Measurements from ENCODE around the gene AK4.
"Not testable (repeated sequence)": the region's sequence is repeated elsewhere in the genome, so short reads cannot be mapped to it uniquely, and the experiment has no call there.

The AK4 gene

DNA sequence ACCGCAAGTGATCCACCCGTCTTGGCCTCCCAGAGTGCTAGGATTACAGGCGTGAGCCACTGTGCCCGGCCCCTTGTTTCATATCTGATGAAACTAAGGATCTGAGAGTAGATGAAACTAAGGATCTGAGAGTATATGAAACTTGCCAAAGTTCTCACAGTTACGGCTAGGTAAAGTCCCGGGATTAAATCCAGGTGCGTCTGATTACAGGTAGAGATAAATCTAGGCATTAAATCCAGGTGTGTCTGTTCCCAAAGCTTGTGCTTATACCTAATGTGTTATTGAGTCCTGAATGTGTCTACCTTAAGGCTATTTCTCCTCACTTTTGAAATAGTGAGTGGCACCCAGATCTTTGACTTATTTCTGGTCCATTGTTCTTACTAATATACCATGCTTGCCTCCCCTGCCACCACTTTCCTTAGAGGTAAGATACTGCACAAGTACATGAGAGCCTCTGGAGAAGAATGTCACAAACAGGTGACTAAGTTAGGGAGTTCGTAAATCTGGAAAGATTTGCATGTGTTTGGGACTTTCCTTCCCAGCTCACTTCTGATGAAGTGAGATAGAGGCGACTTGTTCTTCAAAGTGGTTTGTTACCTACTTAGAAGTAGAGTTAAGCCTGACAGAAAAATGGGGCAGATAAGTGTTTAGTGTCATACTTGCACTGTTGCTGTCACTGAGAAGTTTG lies 66.5 kb downstream of the AK4 start:
- no peak for DNase-seq

DNA sequence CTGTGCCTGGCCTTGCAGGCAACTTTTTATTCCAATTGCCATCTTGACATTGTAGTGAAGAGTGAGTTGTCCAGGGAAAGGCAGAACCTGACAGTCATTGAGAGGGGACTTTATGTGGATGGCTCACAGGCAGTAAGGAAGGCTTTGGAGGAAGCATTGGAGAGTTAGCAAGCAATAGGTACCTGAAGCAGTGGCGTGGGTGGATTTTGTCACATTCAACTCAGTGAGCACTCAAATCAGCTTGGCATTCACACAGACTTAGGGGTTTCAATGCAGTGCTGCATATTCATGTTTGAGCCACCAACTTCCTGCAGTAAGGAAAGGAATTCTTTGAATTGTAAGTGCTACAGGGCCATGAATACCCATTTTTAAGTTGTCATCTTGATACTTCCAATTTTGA lies 69.0 kb downstream of the AK4 start:
- DNase-seq = no peak

DNA sequence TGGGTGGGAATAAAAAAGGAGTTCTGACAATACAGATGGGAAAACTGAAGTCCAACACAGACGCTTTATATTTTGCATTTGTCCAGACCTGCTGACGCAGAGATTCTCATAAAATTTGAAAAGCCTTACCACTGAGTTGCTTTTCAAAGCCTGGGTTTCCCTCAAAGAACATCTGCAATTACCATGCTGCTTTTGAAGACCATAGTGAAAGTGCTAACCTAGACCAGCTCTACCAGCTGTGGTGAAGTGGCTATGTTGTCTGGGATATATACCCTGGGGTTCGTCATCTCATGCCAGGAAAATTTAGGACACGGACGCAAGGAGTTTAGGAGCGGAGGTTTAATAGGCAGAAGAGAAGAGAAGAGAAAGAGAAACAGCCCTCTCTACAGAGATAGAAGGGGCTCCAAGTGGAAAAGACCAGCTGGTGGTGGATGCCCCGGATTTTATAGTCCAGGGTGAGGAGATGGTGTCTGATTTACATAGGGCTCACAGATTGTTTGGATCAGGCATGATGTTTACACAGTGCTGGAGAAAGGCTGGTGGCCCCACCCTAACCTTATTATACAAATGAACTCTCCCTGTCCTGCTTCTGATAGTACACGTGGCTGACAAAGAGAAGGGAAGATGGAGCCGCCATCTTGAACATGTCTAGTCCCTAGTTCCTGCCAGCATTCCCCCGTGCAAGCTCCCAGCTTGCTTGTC lies 73.8 kb downstream of the AK4 start:
- DNase-seq = peak; percentile 3

DNA sequence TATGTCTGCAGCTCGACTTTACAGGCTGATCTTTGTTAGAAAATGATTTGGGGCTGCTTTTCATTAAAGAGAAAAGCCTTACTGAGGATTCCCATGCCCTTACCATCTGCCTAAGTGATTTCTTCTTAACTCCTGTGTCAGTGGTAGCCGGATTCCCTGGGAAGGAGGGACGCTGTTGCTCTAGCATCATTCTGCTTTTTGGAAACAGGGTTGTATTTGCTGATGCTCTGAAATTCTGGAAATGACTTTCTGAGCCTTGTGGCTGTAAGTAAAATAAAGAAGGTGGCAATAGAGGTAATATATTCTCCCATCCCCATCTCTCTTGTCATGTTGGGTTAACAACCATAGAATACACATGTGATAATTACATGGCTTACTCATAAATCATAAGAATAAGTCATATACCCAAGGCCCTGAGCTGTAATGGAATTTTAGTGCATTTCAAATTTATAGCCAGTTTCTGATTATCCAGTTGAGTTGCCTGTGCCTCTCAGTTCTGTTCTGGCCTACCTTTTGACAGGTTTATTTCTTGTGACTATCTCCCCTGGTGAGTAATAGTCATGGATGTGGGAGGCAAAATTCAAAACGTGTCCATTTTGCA lies 74.4 kb downstream of the AK4 start:
- no peak for DNase-seq

DNA sequence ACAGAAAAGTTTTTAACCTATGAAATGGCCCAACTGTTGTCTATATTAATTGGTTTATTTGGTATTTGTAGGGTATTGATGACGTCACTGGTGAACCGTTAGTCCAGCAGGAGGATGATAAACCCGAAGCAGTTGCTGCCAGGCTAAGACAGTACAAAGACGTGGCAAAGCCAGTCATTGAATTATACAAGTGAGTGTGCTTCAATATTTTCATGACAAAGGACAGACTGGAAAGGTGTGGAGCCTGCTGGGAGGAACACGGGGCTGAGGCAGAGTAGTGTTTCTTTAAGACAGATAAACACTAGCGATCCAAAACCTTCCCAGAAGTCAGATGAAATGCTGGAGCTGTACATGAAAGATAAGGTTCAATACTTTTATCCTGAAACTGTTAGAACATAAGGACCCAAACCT lies 76.7 kb downstream of the AK4 start:
- DNase-seq = no peak

DNA sequence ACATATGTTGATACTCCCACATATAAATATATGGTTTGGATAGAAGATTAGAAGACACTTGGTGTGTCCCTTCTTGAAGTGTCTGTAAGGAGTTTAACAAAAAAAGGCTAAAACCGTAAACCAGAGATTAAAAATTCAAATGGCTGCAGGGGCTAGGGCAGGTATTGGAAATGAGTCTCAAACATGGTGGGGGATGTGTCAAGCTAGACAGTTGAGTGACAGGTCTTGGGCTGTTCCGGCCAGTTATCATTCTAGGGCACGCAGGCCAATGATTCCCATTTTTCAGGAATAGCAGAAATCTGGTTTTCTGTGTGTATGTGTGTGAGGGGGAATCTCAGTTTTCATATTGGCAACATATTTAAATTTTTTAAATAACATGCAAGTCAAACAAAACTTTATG lies 77.2 kb downstream of the AK4 start:
- no peak for DNase-seq

DNA sequence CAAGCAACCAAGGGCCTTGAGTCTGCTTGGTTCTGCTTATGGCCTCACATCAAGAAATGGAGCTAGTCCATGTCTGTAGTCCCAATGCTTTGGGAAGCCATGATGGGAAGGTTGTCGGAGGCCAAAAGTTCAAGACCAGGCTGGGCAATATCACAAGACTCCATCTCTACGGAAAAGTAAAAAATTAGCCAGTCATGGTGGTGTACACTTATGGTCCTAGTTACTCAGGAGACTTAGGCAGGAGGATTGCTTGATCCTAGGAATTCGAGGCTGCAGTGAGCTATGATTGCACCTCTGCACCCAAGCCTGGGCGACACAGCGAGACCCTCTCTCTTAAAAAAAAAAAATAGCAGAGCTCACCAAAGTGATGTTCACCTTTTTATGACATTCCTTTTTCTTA lies 81.2 kb downstream of the AK4 start:
- DNase-seq = no peak

DNA sequence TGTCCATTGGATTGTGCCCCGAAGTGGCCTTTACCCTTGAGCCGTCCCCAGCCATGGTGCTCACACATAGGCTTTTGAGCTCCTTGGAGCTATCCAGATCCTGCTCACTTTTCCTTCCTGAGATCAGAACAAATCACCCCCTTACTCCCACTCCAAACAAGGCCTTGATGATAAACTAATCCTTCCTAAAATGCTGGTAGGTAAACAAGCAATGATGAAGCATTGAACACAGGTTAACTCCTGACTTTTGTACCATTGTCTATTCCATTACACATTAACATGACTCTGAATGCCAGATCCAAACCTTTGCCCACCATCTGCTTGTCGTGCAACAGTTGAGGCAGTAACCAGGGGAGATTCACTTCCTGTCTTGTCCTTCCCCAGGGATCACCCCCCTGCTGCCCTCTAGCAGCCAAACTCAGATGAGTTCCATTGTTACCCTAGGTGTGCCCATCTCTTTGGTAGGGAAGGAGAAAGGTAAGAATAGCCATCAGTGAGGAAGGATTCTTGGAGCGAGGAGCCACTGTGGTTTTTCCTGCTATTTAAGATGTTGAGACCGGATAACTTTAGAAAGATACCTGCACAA lies 81.8 kb downstream of the AK4 start:
- no peak for DNase-seq

DNA sequence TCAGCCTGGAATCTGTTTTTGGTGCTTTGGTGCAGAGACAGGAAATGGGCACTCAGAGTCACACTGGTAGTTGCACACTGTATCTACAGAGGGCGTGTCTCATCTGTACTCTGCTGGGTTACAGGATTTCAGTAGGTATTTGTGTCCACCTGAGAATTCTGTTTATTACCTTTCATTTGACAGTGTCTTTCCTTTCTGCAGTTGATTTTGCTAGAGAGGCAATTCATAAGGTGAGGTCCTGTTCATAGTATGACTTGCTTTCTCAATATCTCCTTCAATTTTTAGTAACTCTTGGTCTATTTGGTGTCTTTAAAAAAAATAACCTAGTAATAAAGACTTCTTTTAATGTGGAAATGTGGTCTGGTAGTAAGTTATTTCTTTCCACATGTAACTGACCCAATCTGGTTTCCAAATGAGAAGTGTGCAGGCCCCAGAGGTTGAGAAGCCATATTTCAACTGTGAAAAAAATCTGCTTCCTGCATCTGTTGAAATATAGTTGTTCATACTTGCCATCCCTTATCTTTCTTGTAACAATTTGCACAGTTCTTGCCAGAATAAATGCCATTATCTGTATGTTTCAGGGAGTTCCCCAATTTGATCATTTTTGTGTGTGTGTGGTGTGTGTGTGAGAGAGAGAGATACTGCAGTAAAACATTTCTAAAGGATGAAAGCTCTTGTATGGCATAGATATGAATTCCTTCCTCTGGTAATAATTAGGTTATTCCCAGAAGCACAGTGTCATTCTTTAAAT lies 82.9 kb downstream of the AK4 start:
- peak; percentile 10 for DNase-seq

DNA sequence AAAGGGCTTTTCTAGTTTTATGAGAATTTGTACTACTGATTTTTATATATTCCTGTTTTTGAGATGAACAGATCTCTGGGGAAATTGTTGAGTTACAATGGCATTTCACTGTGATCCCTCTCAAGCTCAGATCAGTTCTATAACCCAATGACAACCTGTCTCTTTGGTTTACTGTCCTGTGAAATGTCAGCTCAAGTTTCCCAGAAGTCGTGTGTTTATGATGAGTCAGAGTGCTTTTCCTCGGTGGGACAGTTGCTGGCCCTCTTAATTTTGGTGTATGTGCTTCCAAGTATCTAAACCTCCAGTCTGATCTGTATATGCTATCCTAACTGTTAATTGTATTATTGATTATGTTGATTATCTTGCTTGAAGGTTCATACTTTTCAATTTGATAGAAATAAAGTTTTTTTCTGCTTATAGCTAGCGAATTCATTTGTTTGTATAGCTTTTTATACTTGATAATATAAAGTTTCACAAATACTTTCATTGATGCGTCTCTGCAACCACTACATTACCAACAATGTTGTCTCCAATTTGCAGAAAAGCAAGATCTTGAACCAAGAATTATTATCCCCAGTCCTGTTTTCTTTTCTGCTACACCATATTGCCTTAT lies 83.8 kb downstream of the AK4 start:
- DNase-seq = no peak

DNA sequence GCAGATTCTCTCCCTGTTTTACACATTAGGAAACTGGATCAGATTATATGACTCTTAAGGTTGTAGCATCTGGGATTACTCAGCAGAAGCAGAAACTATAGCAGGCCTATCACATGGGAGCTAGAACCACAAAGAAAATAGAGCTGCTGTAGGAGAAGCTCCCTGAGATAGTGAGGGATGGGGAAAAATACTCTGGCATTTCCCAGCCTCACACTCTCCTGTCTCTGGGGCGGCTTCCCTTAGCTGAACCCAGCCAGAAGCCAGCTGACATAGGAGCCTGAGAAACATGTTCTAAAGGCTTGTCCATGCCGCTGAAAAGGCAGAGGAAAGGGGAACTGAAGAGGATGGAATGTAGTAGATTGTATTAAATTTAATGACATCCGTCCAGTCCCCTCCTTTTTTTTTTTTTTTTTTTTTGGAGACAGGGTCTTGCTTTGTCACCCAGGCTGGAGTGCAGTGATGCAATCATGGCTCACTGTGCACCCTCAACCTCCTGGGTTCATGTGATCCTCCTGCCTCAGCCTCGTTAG lies 84.5 kb downstream of the AK4 start:
- no peak for DNase-seq

DNA sequence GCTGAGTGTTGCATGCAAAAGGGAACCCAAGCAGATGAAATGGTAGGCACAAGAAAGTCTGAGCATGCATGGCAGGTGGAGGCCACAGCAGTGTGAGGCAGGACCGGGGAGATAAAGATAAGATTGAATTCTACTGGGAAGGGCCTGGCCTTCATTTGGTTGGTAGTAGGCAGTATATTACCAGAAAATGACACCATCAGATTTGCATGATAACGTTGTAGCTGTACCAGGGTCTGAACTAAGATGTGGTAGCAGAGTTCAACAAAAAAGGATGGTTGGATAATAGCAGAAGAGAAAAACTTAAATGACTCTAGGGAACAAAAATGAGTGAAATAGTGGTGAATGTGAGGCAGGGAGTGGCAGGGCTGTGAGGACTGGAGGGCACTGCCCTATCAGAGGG lies 85.8 kb downstream of the AK4 start:
- no peak for DNase-seq

DNA sequence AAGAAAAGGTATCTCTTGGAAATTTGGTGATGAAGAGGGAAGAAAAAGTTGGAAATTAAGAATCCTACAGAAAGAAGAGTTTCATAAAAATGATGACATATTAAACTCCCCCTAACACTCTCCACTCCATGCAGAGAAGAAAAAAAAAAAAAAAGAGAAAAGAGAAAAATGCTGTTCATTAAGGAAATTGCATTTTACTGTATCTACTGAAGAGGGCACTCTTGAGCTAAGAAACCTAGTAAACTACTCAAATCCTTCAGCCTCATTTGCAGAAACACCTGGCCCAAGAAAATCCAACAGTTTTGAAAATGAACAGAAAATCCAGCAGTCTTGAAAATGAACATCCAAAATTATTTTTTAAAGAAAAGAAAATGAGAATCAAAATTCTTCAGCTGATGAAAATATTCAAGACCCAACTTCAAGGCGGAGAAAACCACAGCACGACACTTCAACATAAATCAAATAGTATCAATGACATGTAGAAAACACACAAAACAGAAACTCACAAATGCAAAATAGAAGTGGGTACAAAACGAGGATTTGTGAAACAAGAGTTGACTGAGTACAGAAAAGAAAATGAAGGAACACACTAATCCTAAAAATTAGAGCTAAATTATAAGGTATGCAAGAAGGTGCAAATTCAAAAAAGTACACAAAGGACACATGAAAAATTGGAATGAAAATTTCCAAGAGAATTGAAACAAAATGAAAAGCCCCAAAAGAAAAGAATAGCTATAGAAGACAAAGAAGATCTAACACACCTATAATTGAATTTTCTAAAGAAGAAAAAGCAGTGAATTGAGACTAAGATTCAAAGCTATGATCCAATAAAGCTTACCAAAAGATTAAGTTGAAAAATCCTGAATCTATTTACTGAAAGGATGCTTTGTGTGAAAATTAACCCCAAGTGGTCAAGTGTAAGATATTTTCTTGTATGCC lies 88.1 kb downstream of the AK4 start:
- DNase-seq = peak; percentile 38

DNA sequence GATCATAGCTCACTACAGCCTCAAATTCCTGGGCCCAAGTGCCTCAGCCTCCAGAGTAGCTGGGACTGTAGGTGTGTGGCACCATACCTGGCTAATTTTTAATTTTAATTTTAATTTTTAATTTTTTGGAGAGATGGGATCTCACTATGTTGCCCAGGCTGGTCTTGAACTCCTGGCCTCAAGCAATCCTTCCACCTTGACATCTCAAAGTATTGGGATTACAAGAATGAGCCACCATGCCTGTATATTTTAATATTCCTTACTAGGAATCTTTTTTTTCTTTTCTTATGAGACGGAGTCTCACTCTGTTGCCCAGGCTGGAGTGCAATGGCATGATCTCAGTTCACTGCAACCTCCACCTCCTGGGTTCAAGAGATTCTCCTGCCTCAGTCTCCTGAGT lies 89.1 kb downstream of the AK4 start:
- DNase-seq = not testable (repeated sequence)

DNA sequence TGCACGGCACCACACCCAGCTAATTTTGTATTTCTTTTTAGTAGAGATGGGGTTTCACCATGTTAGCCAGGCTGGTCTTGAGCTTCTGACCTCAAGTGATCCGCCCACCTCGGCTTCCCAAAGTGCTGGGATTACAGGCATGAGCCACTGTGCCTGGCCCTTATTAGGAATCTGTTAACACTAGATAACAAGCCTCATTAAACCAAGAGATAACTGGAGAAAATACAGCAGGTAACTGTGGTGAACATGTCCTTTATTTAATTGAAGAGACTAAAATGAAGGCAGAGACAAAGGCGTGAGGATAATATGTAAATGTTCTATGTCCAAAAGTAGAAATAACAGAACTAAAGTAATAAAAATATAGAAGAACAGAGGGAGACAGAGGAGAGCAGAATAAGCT lies 89.5 kb downstream of the AK4 start:
- DNase-seq = no peak

DNA sequence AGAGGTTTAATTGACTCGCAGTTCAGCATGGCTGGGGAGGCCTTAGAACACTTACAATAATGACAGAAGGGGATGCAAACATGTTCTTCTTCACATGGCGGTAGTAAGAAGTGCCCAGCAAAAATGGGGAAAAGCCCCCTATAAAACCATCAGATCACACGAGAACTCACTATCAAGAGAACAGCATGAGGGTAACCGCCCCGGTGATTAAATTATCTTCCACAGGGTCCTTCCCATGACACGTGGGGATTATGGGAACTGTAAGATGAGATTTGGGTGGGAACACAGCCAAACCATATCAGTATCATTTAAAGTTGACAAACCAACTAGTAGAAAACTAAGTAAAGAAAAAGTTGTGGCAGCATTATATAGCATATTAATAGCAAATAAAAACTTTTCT lies 90.0 kb downstream of the AK4 start:
- no peak for DNase-seq

DNA sequence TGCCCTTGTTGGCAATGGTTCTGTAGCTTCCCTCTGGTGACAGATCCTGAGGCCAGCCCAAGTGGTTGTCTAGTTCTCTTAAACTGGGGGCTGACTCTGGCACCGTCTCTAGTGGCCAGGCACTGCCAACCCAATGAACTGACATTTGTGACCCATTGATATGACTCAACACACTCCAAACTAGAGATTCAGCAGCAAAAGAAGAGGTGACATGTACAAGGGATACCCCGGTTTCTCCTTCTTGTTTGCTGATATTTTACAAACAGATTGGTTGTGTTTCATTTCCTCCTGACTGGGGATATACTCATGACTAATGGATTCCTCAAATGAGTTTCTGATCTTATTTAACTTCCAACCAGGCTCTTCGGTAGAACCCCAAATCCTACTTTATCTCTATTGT lies 95.5 kb downstream of the AK4 start:
- DNase-seq = no peak

DNA sequence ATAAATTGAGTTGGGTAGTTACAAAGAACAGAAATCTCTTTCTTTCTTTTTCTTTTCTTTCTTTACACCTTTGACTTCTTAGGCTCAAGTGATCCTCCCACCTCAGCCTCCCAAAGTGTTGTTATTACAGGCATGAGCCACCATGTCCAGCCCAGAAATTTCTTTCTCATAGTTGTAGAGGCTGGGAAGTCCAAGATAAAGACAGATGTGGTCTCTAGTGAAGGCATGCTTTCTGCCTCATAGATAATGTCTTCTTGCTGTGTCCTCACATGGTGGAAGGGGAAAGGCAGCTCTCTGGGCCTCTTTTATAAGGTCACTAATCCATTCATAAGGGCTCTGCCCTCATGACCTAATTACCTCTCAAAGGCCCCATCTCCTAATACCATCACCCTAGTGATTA lies 97.3 kb downstream of the AK4 start:
- no peak for DNase-seq

DNA sequence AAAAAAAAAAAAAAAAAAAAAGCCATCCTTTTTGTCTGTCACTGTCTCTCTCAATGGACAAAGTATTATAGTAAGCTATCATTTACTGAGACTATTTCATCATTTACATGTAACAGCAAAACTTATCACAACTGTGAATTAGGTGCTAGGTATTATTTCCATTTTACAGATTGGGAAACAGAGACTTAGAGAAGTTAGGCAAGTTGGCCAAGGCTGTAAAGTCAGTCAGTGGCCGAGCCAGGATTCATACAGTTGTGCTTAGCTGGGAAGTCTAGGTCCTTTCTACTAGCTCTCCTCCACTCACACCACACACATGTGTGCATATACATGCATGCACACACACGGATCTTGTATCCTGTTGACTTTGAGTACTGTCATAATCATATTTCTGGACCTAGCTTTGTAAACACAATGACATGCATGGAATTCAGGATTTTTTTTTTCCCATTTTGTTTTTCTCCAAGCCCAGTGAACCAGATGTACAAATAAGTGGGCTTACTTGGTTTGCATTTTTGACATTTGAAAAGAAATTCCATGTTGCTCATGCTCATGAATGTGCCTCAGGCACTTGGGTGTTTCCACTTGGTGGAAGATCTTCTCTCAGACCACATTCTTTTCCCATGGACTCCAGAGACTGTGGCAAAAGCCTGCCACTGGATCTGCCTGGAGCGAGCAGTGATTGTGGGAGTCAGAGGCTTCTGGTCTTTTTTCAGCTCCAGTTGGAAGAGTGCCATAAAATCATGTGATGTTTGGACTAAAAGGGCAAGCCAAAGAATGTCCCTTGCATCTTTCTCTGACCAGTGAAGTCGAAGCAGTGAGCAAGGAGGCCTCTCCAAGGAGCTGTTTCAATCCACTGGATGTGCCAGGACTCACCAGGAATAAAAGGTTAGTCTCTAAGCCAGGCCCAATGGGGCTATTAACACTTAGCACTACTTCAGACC lies 99.7 kb downstream of the AK4 start:
- DNase-seq = no peak

DNA sequence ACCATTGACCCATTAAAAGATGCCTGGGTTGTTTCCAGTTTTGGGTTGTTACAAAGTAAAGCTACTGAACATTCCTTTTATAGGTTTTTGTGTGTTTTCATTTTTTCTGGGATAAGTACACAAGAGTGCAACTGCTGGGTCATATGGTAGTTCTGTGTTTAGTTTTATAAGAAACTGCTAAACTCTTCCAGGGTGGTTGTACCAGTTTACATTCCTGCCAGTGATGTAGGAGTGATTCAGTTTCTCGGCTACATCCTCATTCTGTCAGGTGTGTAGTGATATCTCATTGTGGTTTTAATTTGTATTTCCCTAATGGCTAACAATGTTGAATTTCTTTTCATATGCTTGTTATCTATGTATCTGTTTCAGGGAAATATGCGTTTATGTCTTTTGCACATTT lies 102.8 kb downstream of the AK4 start:
- DNase-seq = no peak

Measured in NCI-H748 treated with DMSO at 0.1 percent for 48 hours (cell line).